ENCODE results near the gene MAGI2.

GRCh38 chr7:78751253-78751652 is 702.2 kb downstream of the MAGI2 start:
- TF ChIP-seq, protein P1, sequence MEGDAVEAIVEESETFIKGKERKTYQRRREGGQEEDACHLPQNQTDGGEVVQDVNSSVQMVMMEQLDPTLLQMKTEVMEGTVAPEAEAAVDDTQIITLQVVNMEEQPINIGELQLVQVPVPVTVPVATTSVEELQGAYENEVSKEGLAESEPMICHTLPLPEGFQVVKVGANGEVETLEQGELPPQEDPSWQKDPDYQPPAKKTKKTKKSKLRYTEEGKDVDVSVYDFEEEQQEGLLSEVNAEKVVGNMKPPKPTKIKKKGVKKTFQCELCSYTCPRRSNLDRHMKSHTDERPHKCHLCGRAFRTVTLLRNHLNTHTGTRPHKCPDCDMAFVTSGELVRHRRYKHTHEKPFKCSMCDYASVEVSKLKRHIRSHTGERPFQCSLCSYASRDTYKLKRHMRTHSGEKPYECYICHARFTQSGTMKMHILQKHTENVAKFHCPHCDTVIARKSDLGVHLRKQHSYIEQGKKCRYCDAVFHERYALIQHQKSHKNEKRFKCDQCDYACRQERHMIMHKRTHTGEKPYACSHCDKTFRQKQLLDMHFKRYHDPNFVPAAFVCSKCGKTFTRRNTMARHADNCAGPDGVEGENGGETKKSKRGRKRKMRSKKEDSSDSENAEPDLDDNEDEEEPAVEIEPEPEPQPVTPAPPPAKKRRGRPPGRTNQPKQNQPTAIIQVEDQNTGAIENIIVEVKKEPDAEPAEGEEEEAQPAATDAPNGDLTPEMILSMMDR (IDR thresholded peaks at IDR 0.05), result no peak
- TF ChIP-seq POLR2AphosphoS5 (IDR thresholded peaks at IDR 0.05) (no peak), POLR2A (IDR thresholded peaks at IDR 0.05) (no peak)

Measured in suprapubic skin (tissue), 4 donors.